T47D (cell line): ENCODE results near the gene MAFB.

Experiments
- DNase-seq, 2 experiments: peaks; one replicate each; pipeline versions ENCODE4 v3.0.0 to v3.0.0-alpha.2; 2011 to 2012; ENCODE audit warnings: low read depth in 1 of 2, low spot score in 1 of 2
- JUND ChIP-seq: IDR thresholded peaks from 2 replicates; pipeline ENCODE4 v1.6.1; 2012; ENCODE audit warnings: low read depth
- in situ Hi-C: cut with HindIII; loops from 2 replicates; pipeline ENCODE4 v1.10.0; 2016; ENCODE audit warnings: low sequenced_read_pairs, low pct_unique_long_range_greater_than_20kb

The MAFB gene

GRCh38 chr20:40655451-40655850, 33.6 kb downstream of the MAFB start:
- in situ Hi-C loops = no loop called here
- no peak for TF ChIP-seq JUND
- DNase-seq = no peak

- no peak for DNase-seq
- TF ChIP-seq JUND = no peak
- in situ Hi-C loops = no loop called here
These were observed 34.2 kb downstream of the MAFB start for GRCh38 chr20:40654876-40655275.

DNA sequence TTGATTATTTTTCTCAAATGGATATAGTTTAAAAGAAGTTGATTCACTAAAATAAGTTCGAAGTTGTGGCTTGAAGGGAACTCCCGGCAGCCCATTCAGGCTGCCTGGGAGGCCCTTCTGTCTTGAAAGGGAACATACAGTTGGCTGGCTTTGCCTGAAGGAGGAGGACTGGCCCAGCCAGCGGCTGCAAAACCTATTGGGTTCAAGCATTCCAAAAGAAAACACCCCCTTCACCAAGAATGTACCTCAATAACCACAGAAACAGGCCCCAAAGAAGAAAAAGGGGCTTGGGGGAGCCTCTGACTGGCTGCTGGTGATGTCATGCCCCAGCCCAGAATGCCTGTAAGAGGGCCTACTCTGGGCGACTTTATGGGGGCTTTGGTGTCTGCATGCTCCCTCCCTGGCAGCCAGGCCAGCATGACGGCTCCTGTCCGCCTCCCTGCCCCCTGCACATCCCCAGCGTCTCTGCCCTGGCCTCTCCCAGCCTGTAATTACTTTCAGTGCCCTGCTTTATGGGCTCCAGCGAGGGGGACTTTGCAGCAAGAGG, 36.5 kb downstream of the MAFB start:
- in situ Hi-C loops = no loop called here
- TF ChIP-seq JUND = no peak
- no peak for DNase-seq

DNA sequence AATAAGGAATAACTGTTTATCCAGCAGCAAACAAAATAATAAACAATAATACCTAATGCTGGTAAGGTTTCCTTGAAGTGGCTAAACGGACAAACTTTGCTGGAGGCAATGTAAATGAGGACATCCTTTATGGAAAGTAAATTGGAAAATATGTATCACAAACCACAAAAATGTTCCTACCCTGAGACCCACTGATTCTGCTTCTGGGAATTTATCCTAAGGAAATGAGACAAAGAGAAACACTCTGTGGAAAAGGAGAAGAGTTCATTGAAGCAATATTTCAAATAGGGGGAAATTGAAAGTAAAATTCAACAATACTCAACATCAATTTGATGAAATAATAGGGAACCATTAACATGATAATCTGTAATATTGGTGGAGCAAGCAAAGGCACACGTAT, 37.9 kb downstream of the MAFB start:
- peak in 1 of 2 experiments; percentile 46 for DNase-seq
- in situ Hi-C loops = no loop called here
- no peak for TF ChIP-seq JUND

DNA sequence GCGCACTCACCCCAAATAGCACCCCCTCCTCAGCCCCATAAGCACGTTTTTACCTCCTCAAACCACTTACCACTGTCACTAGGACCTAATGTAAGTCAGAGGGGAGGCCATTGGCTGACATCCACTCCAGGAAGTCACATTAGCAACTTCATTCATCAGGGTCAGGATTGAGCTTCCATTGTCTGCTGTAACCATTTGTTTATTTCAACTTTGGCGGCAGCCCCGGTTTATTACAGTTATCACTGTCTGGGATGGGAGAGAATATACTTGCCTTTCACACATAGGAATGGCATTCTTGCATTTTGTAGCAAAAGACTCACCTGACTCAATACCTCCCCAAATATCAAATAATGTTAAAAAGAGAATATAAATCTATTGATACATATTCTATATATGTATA, 38.3 kb downstream of the MAFB start:
- no peak for TF ChIP-seq JUND
- in situ Hi-C loops = no loop called here
- no peak for DNase-seq

GRCh38 chr20:40648210-40649072, 40.6 kb downstream of the MAFB start:
- DNase-seq = peak in 1 of 2 experiments; percentile 73
- in situ Hi-C loops = no loop called here
- no peak for TF ChIP-seq JUND

- in situ Hi-C loops = no loop called here
- DNase-seq = no peak
- no peak for TF ChIP-seq JUND
These were observed 42.2 kb downstream of the MAFB start for GRCh38 chr20:40646813-40647212.

DNA sequence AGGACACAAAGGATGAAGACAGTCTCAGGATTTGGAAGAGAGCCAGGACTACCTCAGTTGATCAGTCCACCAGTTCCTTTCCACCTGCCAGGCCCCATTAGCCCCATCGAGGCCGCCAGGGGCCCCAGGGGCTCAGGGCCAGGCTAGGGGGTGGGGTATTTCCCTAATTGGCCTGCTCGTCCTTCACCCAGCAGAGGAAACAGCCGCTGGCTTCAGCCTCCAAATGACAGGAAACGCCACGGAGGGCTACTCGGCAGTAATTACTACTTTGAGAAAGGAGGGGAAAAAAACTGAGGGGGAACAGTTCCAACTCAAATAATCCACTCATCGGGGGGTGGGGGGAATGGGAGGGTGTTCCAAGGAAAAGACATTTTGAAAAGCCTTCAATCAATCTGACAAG, 42.7 kb downstream of the MAFB start:
- no peak for DNase-seq
- in situ Hi-C loops = no loop called here
- TF ChIP-seq JUND = no peak

GRCh38 chr20:40644863-40645262, 44.2 kb downstream of the MAFB start:
- in situ Hi-C loops = no loop called here

GRCh38 chr20:40643891-40644290, 45.1 kb downstream of the MAFB start:
- TF ChIP-seq JUND = no peak
- DNase-seq = no peak
- in situ Hi-C loops = no loop called here

More at GRCh38 chr20:40644863-40645262, 44.2 kb downstream of the MAFB start:
- no peak for TF ChIP-seq JUND
- no peak for DNase-seq

DNA sequence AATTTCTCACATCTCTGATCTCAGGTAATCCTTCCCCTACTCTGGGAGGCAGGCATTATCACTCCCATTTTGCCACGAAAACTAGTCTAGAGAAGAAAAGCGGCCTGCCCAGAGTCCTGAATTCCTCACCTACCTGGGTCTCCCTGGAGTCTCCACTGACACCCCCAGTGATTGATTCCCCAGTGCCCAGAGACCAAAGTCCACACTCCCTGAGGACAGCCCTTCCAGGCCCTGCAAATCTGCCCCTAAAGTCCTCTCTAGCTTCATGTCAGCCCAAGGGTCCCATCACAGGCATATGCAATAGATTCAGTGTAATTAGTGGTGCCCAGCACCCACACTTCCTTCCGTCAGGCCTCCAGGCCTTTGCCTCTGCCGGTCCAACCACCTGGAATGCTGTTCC, 47.2 kb downstream of the MAFB start:
- no peak for DNase-seq
- in situ Hi-C loops = no loop called here
- TF ChIP-seq JUND = no peak

GRCh38 chr20:40641202-40641601, 47.8 kb downstream of the MAFB start:
- DNase-seq = no peak
- TF ChIP-seq JUND = no peak
- in situ Hi-C loops = no loop called here

DNA sequence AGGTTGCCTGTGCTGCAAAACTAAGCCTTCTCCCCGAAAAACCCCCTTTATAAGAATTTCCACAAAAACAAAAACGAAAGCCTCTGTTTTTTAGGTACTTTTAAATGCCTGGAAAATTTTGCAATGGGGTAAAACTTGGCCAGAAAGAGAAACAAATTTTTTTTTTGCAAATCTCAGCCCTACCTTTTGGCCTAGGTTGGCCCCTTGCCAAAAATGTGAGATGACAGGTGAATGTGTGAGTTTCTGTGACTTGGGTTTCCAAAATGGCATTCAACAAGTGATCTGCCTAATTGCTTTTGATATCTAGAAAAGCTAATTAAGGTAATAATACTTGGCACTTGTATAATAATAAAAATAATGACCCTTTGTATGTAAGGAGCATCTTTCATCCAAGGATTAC, 48.4 kb downstream of the MAFB start:
- DNase-seq = no peak
- TF ChIP-seq JUND = no peak
- in situ Hi-C loops = no loop called here

DNA sequence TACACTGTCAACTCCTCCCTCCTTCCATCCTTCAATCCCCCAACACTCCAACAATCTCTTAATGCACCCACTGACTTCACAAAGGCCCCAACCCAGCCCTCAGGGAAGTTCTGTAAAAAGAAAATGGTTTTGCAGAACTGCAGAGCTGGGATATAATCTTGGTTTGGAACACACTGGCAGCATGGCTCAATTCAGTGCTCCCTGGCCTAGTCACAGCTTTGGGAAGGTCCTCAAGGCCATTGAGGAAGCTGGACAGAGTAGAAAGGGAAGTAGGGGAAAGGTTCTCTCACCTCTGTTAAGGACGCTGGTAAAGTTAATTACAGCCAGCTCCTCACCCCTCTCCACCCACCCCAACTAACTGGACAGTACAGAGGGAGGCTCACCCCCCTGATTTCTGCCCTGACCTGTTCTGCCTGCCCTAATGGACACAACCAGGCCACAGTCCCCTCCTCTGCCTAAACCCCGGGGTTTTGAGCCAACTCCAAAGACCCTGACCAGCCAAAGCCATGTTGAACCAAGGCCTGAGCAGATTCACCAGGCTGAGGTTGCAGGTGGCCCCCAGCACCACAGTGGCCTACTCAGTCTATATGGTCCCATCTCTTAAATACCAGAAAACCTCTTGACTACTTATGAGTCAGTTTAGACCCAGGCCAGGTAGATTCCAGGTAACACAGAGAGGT, 49.2 kb downstream of the MAFB start:
- no peak for TF ChIP-seq JUND
- in situ Hi-C loops = no loop called here
- no peak for DNase-seq
